ENCODE data around the gene CDC42EP2.

DNA sequence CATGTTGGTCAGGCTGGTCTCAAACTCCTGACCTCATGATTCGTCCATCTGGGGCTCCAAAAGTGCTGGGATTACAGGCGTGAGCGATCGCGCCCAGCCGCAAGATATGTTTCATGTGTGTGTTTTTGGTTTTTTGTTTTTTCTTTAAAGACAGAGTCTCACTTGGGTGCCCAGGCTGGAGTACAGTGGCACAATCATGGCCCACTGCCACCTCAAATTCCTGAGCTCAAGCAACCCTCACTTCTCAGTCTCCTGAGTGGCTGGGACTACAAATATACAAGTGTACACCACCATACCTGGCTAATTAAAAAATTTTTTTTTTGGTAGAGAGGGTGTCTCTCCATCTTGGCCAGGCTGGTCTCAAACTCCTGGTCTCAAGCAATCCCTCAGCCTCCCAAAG lies 48.3 kb downstream of the CDC42EP2 start:
- TF ChIP-seq CTCF (IDR thresholded peaks at IDR 0.05) (no peak), EP300 (IDR thresholded peaks at IDR 0.05) (no peak), POLR2A (IDR thresholded peaks at IDR 0.05) (no peak)
